ENCODE measurements around the gene SPATC1L. TPM values are rescaled to one million over a fixed set of nuclear protein-coding genes. Genes with fewer than 3 reads are reported as not detected.

SPATC1L gene
- total and polyA plus RNA-seq, 2 donors (not counting 3 experiments of a cell fraction or from before 2014, with no cell fraction given), result 11.5 to 15.3 TPM

- no TSS peak for BruUV-seq (replicated peaks)
These were observed 9.6 kb upstream of the SPATC1L start for GRCh38 chr21:46193829-46194373.

More at GRCh38 chr21:46193829-46194373, 9.6 kb upstream of the SPATC1L start:
- Histone ChIP-seq H3K4me3 (replicated peaks in 1 of 3; ENCODE audit: insufficient read depth in 1 of 3, low read depth in 1 of 3, low read length in 3 of 3) (no peak overlapping the region), H3K79me2 (ENCODE audit: control insufficient read depth, insufficient read depth, low read length) (no peaks in the 10 kb centered on the region), H3K9ac (replicated peaks; ENCODE audit: extremely low read depth, insufficient read depth, low read length) (no peak overlapping the region), H3K36me3 (ENCODE audit: control insufficient read depth in 2 of 2, extremely low read depth in 1 of 2, insufficient read depth in 2 of 2, low read length in 2 of 2) (peaks cover 16 to 40% of the 10 kb centered on the region in 2 experiments), H3K4me1 (ENCODE audit: control insufficient read depth, extremely low read depth, insufficient read depth, low read length) (peaks cover 10% of the 10 kb centered on the region), H3K4me2 (ENCODE audit: insufficient read depth, low read length) (no peak overlapping the region), H4K20me1 (replicated peaks; ENCODE audit: control insufficient read depth, extremely low read depth, insufficient read depth, low read length) (no peaks in the 10 kb centered on the region), H3K27ac (ENCODE audit: insufficient read depth, low read depth, low read length) (no peak overlapping the region), H3K9me1 (replicated peaks; ENCODE audit: control insufficient read depth, extremely low read depth, insufficient read depth, low read length) (no peaks in the 10 kb centered on the region), H3K9me3 (replicated peaks; ENCODE audit: control insufficient read depth, insufficient read depth, low read length) (no peaks in the 10 kb centered on the region), H3K27me3 (ENCODE audit: control insufficient read depth in 2 of 2, insufficient read depth in 2 of 2, low read length in 2 of 2) (no peaks in the 10 kb centered on the region), H2AFZ (ENCODE audit: low read depth, low read length) (no peak overlapping the region)
- intact Hi-C loops (cut with micrococcal nuclease) (no loop called here), dilution Hi-C loops (cut with MboI; ENCODE audit: extremely low pct_ligation_motif_present, low sequenced_read_pairs) (no loop called here)
- TF ChIP-seq JUN (IDR thresholded peaks at IDR 0.05; ENCODE audit: borderline replicate concordance, insufficient read depth, insufficient read length, low read depth) (no peak), GATA2 (IDR thresholded peaks at IDR 0.05; ENCODE audit: insufficient read depth, insufficient read length, low read depth, low read length) (no peak), POLR2A (IDR thresholded peaks at IDR 0.05; ENCODE audit: low read depth, low read length) (no peak), FOS (IDR thresholded peaks at IDR 0.05; ENCODE audit: borderline replicate concordance, insufficient read depth, low read length) (no peak), POLR2AphosphoS5 (IDR thresholded peaks at IDR 0.05; ENCODE audit: insufficient read depth, low read depth, low read length) (no peak), EZH2 (IDR thresholded peaks at IDR 0.05; ENCODE audit: borderline replicate concordance, low read depth, low read length, severe bottlenecking) (no peak), MYC (IDR thresholded peaks at IDR 0.05; ENCODE audit: low read depth, low read length) (no peak), CTCF (IDR thresholded peaks at IDR 0.05; ENCODE audit: extremely low read depth in 1 of 2, insufficient read depth in 1 of 2, low read depth in 1 of 2, low read length in 2 of 2) (no peak), MAX (IDR thresholded peaks at IDR 0.05; ENCODE audit: insufficient read depth, insufficient read length) (no peak)
- ChIA-PET POLR2A (no interaction called here), CTCF (no interaction called here)
- FAIRE-seq, result no peak
- no peak for DNase-seq (ENCODE audit: low read depth, low spot score)
